K562 (cell line): ENCODE data around the gene HES5. TPM values are rescaled to one million over a fixed set of nuclear protein-coding genes. Genes with fewer than 3 reads are reported as not detected.

Experiments
- ATF7 ChIP-seq: fragments of 450-650 bp; IDR thresholded peaks from 2 replicates; pipeline ENCODE4 v1.7.1; 2014; ENCODE audit warnings: mild to moderate bottlenecking, moderate library complexity
- BCL6 ChIP-seq: fragments of 250-450 bp; sonication (Bioruptor Pico); IDR thresholded peaks from 2 replicates; pipeline ENCODE4 v1.4.0; 2020
- E2F6 ChIP-seq, 2 experiments: IDR thresholded peaks; 2 replicates each; pipeline ENCODE4 v1.6.1; 2011; ENCODE audit warnings: borderline replicate concordance in 1 of 2, control low read depth in 1 of 2, low read depth in 1 of 2, low read length in 1 of 2, mild to moderate bottlenecking in 1 of 2, mixed read lengths in 1 of 2, moderate library complexity in 1 of 2; ENCODE audit not compliant: insufficient read depth in 1 of 2, insufficient read length in 1 of 2, poor library complexity in 1 of 2, severe bottlenecking in 1 of 2; ENCODE audit errors: extremely low read depth in 1 of 2
- FOXK2 ChIP-seq, 2 experiments: fragments of 450-650 bp; IDR thresholded peaks in 1 of 2; conservative IDR thresholded peaks in 1 of 2; 2 replicates each; pipeline ENCODE4 v1.6.1; 2016; ENCODE audit warnings: low read depth in 2 of 2, mild to moderate bottlenecking in 1 of 2
- HDAC1 ChIP-seq, 2 experiments: fragments of 450-650 bp; IDR thresholded peaks; 2 replicates each; pipeline ENCODE4 v1.6.1; 2016 to 2017; ENCODE audit warnings: inconsistent platforms in 1 of 2, mild to moderate bottlenecking in 1 of 2, moderate library complexity in 1 of 2
- KDM4B ChIP-seq, 2 experiments: fragments of 450-650 bp in 1 of 2; sonication (generic) in 1 of 2; IDR thresholded peaks; 2 replicates each; pipeline ENCODE4 v1.6.1; 2016 to 2017; ENCODE audit warnings: borderline replicate concordance in 2 of 2, antibody characterized with exemption in 1 of 2, low read depth in 1 of 2, mild to moderate bottlenecking in 1 of 2
- NFE2L1 ChIP-seq: fragments of 450-650 bp; IDR thresholded peaks from 2 replicates; pipeline ENCODE4 v1.6.1; 2016; ENCODE audit warnings: missing genetic modification characterization, low read depth, mild to moderate bottlenecking, missing compliant biosample characterization, moderate library complexity, borderline replicate concordance
- NRF1 ChIP-seq, 2 experiments: fragments of 450-650 bp; IDR thresholded peaks in 1 of 2; conservative IDR thresholded peaks in 1 of 2; 2 replicates each; pipeline ENCODE4 v1.6.1; 2014; ENCODE audit warnings: mild to moderate bottlenecking in 2 of 2
- SIN3B ChIP-seq: fragments of 450-650 bp; IDR thresholded peaks from 2 replicates; pipeline ENCODE4 v1.6.1; 2017; ENCODE audit warnings: low read depth, mild to moderate bottlenecking, moderate library complexity
- SREBF1 ChIP-seq: fragments of 150-350 bp; IDR thresholded peaks from 2 replicates; pipeline ENCODE4 v1.6.1; 2014; ENCODE audit warnings: antibody characterized with exemption, low read depth, low read length, borderline replicate concordance
- TRIM24 ChIP-seq, 2 experiments: fragments of 450-650 bp; IDR thresholded peaks; 2 replicates each; pipeline ENCODE4 v1.6.1; 2016
- ZBTB7A ChIP-seq: IDR thresholded peaks from 2 replicates; pipeline ENCODE4 v1.6.1; 2011; ENCODE audit warnings: low read depth, mild to moderate bottlenecking, low read length, moderate library complexity, borderline replicate concordance; ENCODE audit not compliant: control insufficient read depth
- ZEB2 ChIP-seq: fragments of 450-650 bp; IDR thresholded peaks from 2 replicates; pipeline ENCODE4 v1.6.1; 2016
- ZNF197 ChIP-seq: fragments of 200-800 bp; sonication (Bioruptor generic); IDR thresholded peaks from 2 replicates; pipeline ENCODE4 v1.6.1; 2016; ENCODE audit warnings: low read depth, missing genetic modification characterization, missing compliant biosample characterization
- ZNF239 ChIP-seq: fragments of 250-450 bp; sonication (Bioruptor Pico); IDR thresholded peaks from 2 replicates; pipeline ENCODE4 v1.4.0; 2020; ENCODE audit warnings: mild to moderate bottlenecking
- ZNF584 ChIP-seq: fragments of 200-800 bp; sonication (Bioruptor generic); IDR thresholded peaks from 2 replicates; pipeline ENCODE4 v1.6.1; 2016; ENCODE audit warnings: low read depth, mild to moderate bottlenecking, missing genetic modification characterization, missing compliant biosample characterization
- polyA plus RNA-seq, 8 experiments: library from polyadenylated mRNA; depleted of rRNA in 4 of 8; stranded (reverse) in 5 of 8; unstranded in 3 of 8; fragments of >200 nt; fragmentation: Nextera tagmentation in 2 of 8; fragmentation: Illumina TruSeq in 1 of 8; extraction: Ambion mirVana in 2 of 8; extraction: Trizol in 1 of 8; gene quantifications; 2 replicates each; pipeline versions ENCODE4 v1.2.1 to v1.2.3, GENCODE V29; 2011 to 2014; ENCODE audit warnings: inconsistent platforms in 1 of 8, missing spikeins in 1 of 8
- total RNA-seq, 7 experiments: library from RNA; depleted of rRNA in 6 of 7; stranded (reverse); fragments of >200 nt in 6 of 7; fragmentation: Illumina TruSeq in 2 of 7; extraction: Trizol in 2 of 7; gene quantifications; 2 replicates each; pipeline versions ENCODE4 v1.2.1 to v1.2.3, GENCODE V29; 2011 to 2021; ENCODE audit warnings: low replicate concordance in 1 of 7
- TF ChIP-seq, protein P1 (sequence below): fragments of 200-800 bp; sonication (Bioruptor generic); IDR thresholded peaks from 2 replicates; pipeline ENCODE4 v1.6.1; 2016; ENCODE audit warnings: missing genetic modification characterization, missing compliant biosample characterization

The HES5 gene
- total and polyA plus RNA-seq, 9 of the 15 experiments (the other 6 are each of a cell fraction or from before 2014, with no cell fraction given), result not detected

DNA sequence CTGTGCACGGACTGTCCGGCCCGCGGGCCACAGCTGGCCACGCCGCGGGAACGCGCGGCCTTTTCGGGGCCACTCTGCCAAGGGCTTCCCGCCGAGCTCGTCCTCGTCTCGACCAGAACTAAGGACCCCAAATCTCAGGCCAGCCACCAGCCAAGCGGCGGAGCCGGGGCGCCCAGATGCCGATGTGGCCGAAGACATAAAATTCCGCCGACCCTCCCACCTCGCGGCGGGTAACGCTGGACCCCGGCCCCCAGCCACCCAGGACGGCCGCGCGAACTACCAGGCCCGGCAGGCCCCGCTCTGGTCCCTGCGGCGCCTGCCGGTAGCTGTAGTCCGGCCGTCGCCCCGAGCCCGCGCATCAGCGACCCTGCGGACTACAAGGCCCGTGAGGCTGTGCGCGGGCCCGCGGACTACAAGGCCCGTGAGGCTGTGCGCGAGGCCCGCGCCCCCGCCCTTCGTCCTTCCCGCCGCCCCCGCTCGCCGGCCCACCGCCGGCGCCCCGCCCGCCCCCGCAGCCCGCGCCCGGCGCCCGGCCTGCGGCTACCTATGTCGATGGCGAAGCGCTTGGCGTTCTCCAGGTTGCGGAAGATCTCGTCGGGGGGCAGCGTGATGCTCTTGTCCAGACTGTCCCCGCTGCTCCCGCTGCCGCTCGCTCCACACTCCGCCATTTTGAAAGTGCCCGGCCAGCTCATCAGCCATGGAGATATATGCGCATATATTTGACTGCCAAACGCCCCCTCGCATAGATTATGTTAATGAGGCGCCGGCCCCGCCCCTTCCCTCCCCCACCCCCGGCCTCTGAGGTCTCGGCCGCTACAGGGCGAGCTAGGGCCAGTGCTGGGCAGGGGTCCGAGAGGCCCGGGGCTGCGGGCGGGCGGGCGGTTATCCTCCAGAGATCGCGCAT, 3.9 kb downstream of the HES5 start, which contains the start of gene PANK4 (continued):
- peak in 1 of 2 experiments; percentile 36; a peak in 1 of 4 replicates for TF ChIP-seq HDAC1 (IDR thresholded peaks at IDR 0.05)
- peak; percentile 65 for TF ChIP-seq SIN3B
- peak in 1 of 2 experiments; percentile 73; a peak in 1 of 4 replicates for TF ChIP-seq KDM4B (IDR thresholded peaks at IDR 0.05; ENCODE audit: borderline replicate concordance in 2 of 2, low read depth in 1 of 2)
- TF ChIP-seq FOXK2 (conservative IDR thresholded peaks at IDR 0.05 in 1 of 2, IDR thresholded peaks at IDR 0.05 in 1 of 2; ENCODE audit: low read depth in 2 of 2), result no peak
- TF ChIP-seq NRF1 (conservative IDR thresholded peaks at IDR 0.05 in 1 of 2, IDR thresholded peaks at IDR 0.05 in 1 of 2), result peak; percentile 75 to 76
- peak; percentile 98 for TF ChIP-seq ZNF584 (CRISPR knock-in tag)
- TF ChIP-seq ZNF197, result peak; percentile 99
- no peak for TF ChIP-seq ZEB2
- TF ChIP-seq NFE2L1 (tag), result no peak
- peak in 1 of 2 experiments; percentile 13 for TF ChIP-seq E2F6 (IDR thresholded peaks at IDR 0.05; ENCODE audit: borderline replicate concordance in 1 of 2, extremely low read depth in 1 of 2, insufficient read depth in 1 of 2, insufficient read length in 1 of 2, low read depth in 1 of 2, low read length in 1 of 2, poor library complexity in 1 of 2, severe bottlenecking in 1 of 2)
- peak; percentile 50; the same call in 1 of the 2 replicates for TF ChIP-seq ATF7
- TF ChIP-seq ZNF239 (CRISPR knock-in tag), result peak; percentile 82
- TF ChIP-seq ZBTB7A, result peak; percentile 40; the same call in 1 of the 2 replicates
- TF ChIP-seq SREBF1, result peak; percentile 74; the same call in 1 of the 2 replicates
- TF ChIP-seq, protein P1, sequence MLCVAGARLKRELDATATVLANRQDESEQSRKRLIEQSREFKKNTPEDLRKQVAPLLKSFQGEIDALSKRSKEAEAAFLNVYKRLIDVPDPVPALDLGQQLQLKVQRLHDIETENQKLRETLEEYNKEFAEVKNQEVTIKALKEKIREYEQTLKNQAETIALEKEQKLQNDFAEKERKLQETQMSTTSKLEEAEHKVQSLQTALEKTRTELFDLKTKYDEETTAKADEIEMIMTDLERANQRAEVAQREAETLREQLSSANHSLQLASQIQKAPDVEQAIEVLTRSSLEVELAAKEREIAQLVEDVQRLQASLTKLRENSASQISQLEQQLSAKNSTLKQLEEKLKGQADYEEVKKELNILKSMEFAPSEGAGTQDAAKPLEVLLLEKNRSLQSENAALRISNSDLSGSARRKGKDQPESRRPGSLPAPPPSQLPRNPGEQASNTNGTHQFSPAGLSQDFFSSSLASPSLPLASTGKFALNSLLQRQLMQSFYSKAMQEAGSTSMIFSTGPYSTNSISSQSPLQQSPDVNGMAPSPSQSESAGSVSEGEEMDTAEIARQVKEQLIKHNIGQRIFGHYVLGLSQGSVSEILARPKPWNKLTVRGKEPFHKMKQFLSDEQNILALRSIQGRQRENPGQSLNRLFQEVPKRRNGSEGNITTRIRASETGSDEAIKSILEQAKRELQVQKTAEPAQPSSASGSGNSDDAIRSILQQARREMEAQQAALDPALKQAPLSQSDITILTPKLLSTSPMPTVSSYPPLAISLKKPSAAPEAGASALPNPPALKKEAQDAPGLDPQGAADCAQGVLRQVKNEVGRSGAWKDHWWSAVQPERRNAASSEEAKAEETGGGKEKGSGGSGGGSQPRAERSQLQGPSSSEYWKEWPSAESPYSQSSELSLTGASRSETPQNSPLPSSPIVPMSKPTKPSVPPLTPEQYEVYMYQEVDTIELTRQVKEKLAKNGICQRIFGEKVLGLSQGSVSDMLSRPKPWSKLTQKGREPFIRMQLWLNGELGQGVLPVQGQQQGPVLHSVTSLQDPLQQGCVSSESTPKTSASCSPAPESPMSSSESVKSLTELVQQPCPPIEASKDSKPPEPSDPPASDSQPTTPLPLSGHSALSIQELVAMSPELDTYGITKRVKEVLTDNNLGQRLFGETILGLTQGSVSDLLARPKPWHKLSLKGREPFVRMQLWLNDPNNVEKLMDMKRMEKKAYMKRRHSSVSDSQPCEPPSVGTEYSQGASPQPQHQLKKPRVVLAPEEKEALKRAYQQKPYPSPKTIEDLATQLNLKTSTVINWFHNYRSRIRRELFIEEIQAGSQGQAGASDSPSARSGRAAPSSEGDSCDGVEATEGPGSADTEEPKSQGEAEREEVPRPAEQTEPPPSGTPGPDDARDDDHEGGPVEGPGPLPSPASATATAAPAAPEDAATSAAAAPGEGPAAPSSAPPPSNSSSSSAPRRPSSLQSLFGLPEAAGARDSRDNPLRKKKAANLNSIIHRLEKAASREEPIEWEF (CRISPR knock-in tag), result peak; percentile 76; the same call in 1 of the 2 replicates
- TF ChIP-seq TRIM24 (IDR thresholded peaks at IDR 0.05), result no peak
- peak; percentile 94 for TF ChIP-seq BCL6 (CRISPR knock-in tag)
